IPS-18a (cell line): ENCODE measurements around the gene SULF2.

ENCODE experiments used
- H3K27ac ChIP-seq: one replicate; pipeline ENCODE4 v1.5.1; 2013; ENCODE audit warnings: low read length
- H3K27me3 ChIP-seq: one replicate; pipeline ENCODE4 v1.6.1; 2013; ENCODE audit warnings: mild to moderate bottlenecking, low read length; ENCODE audit not compliant: control insufficient read depth, insufficient read depth
- H3K36me3 ChIP-seq: one replicate; pipeline ENCODE4 v1.6.1; 2013; ENCODE audit warnings: low read depth, low read length; ENCODE audit not compliant: control insufficient read depth
- H3K4me1 ChIP-seq: one replicate; pipeline ENCODE4 v1.6.1; 2013; ENCODE audit warnings: low read depth, low read length; ENCODE audit not compliant: control insufficient read depth
- H3K4me3 ChIP-seq: one replicate; pipeline ENCODE4 v1.5.1; 2013; ENCODE audit warnings: low read length
- H3K9ac ChIP-seq: one replicate; pipeline ENCODE4 v1.6.1; 2013; ENCODE audit warnings: mild to moderate bottlenecking, low read length, moderate library complexity
- H3K9me3 ChIP-seq: one replicate; pipeline ENCODE4 v1.6.1; 2013; ENCODE audit warnings: low read depth, low read length; ENCODE audit not compliant: control insufficient read depth

The SULF2 gene

DNA sequence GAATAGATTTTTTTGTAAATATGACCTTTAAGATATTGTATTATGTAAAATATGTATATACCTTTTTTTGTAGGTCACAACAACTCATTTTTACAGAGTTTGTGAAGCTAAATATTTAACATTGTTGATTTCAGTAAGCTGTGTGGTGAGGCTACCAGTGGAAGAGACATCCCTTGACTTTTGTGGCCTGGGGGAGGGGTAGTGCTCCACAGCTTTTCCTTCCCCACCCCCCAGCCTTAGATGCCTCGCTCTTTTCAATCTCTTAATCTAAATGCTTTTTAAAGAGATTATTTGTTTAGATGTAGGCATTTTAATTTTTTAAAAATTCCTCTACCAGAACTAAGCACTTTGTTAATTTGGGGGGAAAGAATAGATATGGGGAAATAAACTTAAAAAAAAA, 130.9 kb downstream of the SULF2 start:
- H3K9me3 ChIP-seq: no peaks in the 10 kb centered on the region
- H3K27me3 ChIP-seq: no peaks in the 10 kb centered on the region
- no peak overlapping the region for H3K27ac ChIP-seq
- H3K9ac ChIP-seq: no peak overlapping the region
- peaks cover 29% of the 10 kb centered on the region for H3K4me1 ChIP-seq
- peaks cover 38% of the 10 kb centered on the region for H3K36me3 ChIP-seq
- peak overlapping the region; percentile 29 for H3K4me3 ChIP-seq

DNA sequence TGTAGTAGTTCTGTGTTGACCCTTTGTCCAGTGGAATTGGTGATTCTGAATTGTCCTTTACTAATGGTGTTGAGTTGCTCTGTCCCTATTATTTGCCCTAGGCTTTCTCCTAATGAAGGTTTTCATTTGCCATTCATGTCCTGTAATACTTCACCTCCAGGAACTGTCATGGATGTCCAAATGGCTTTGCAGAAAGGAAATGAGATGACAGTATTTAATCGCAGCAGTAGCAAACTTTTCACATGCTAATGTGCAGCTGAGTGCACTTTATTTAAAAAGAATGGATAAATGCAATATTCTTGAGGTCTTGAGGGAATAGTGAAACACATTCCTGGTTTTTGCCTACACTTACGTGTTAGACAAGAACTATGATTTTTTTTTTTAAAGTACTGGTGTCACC, 131.4 kb downstream of the SULF2 start:
- H3K9me3 ChIP-seq: no peaks in the 10 kb centered on the region
- H3K4me3 ChIP-seq: peak overlapping the region; percentile 29
- no peak overlapping the region for H3K27ac ChIP-seq
- no peak overlapping the region for H3K9ac ChIP-seq
- H3K4me1 ChIP-seq: peaks cover 34% of the 10 kb centered on the region
- no peaks in the 10 kb centered on the region for H3K27me3 ChIP-seq
- H3K36me3 ChIP-seq: peaks cover 38% of the 10 kb centered on the region

DNA sequence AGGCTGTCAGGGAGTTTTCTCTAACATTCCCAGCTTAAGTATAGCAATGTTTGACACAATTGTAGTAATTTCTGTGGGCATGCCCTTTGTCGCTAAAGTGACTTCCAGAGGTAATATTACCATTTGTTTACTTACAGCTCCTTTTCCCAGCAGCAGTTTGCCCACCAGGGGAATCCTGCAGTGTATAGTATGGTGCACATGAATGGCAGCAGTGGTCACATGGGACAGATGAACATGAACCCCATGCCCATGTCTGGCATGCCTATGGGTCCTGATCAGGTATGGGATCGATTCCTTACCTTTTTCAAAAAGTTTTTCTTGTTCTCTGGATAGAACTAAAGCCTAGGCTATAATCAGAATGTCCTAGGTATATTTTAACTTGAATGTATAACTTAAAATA, 132.5 kb downstream of the SULF2 start:
- no peaks in the 10 kb centered on the region for H3K27me3 ChIP-seq
- H3K36me3 ChIP-seq: peaks cover 31% of the 10 kb centered on the region
- no peaks in the 10 kb centered on the region for H3K9me3 ChIP-seq
- no peak overlapping the region for H3K4me3 ChIP-seq
- no peak overlapping the region for H3K27ac ChIP-seq
- H3K9ac ChIP-seq: no peak overlapping the region
- peaks cover 42% of the 10 kb centered on the region for H3K4me1 ChIP-seq

DNA sequence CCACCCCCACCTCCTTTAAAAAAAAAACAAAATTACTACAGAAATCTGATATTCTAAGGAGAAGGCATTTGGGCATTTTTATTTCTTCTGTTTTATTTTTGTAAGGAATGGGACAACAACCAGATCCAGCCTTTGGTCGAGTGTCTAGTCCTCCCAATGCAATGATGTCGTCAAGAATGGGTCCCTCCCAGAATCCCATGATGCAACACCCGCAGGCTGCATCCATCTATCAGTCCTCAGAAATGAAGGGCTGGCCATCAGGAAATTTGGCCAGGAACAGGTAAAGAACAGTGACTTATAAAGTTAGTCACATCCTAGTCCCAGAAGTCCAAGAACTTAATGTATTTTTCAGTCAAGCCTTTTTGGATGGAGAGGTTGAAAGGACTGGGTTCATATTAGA, 133.0 kb downstream of the SULF2 start:
- no peak overlapping the region for H3K27ac ChIP-seq
- H3K27me3 ChIP-seq: no peaks in the 10 kb centered on the region
- no peak overlapping the region for H3K9ac ChIP-seq
- peaks cover 30% of the 10 kb centered on the region for H3K36me3 ChIP-seq
- no peak overlapping the region for H3K4me3 ChIP-seq
- no peaks in the 10 kb centered on the region for H3K9me3 ChIP-seq
- peaks cover 42% of the 10 kb centered on the region for H3K4me1 ChIP-seq

DNA sequence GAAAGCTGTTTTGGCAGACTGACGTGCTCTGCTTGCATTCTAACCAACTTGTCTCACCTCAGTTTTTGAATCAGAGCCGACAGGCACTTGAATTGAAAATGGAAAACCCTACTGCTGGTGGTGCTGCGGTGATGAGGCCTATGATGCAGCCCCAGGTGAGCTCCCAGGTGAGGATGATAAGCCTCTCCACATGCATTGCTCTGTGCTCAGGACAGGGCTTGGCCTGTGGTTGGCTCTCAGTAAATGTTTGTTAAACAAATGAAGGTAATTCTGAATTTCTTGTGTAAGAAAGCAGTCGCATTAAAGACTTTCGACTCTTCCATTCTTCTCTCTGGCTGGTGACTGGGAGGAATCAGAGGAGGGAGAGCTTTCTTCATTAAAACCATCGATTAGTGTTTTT, 136.3 kb downstream of the SULF2 start:
- H3K9ac ChIP-seq: peak overlapping the region; percentile 28
- H3K9me3 ChIP-seq: no peaks in the 10 kb centered on the region
- H3K36me3 ChIP-seq: peaks cover 30% of the 10 kb centered on the region
- H3K4me3 ChIP-seq: no peak overlapping the region
- H3K27ac ChIP-seq: peak overlapping the region; percentile 32
- H3K27me3 ChIP-seq: no peaks in the 10 kb centered on the region
- peaks cover 27% of the 10 kb centered on the region for H3K4me1 ChIP-seq

DNA sequence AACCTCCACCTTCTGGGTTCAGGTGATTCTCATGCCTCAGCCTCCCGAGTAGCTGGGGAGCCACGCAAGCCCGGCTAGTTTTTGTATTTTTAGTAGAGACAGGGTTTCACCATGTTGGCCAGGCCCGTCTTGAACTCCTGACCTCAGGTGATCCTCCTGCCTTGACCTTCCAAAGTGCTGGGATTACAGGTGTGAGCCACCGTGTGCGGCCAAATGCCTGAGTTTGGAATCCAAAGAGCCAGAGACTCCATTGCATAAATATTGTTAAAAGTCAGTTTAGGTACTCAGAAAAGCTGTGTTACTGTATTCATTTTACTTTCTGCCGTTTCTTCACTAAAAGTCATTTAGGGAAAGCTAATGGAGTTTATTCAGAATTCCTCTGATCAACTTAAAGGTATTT, 137.3 kb downstream of the SULF2 start:
- Histone ChIP-seq H3K4me1 (peaks cover 19% of the 10 kb centered on the region), H3K27ac (no peak overlapping the region), H3K4me3 (no peak overlapping the region), H3K9me3 (no peaks in the 10 kb centered on the region), H3K36me3 (peaks cover 21% of the 10 kb centered on the region), H3K9ac (no peak overlapping the region), H3K27me3 (no peaks in the 10 kb centered on the region)

DNA sequence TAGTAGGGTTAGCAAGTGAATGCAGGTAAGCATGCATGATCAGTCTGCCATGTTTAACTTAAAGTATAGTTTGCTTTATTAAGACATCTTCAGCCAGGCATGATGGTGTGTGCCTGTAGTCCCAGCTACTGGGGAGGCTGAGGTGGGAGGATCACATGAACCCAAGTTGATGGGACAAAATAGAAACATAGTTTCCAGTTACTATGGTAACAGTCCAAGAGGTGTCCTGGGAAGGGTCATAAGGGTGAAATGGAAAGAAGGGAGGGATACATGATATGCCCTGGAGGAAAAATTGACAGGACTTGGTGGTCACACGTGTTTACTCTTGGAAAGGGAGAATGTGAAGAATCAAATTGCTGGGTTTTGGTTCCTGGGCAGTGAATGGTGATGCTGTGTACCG, 139.6 kb downstream of the SULF2 start:
- no peak overlapping the region for H3K4me3 ChIP-seq
- no peak overlapping the region for H3K27ac ChIP-seq
- H3K9me3 ChIP-seq: no peaks in the 10 kb centered on the region
- peaks cover 19% of the 10 kb centered on the region for H3K4me1 ChIP-seq
- no peaks in the 10 kb centered on the region for H3K27me3 ChIP-seq
- no peak overlapping the region for H3K9ac ChIP-seq
- H3K36me3 ChIP-seq: peaks cover 18% of the 10 kb centered on the region

DNA sequence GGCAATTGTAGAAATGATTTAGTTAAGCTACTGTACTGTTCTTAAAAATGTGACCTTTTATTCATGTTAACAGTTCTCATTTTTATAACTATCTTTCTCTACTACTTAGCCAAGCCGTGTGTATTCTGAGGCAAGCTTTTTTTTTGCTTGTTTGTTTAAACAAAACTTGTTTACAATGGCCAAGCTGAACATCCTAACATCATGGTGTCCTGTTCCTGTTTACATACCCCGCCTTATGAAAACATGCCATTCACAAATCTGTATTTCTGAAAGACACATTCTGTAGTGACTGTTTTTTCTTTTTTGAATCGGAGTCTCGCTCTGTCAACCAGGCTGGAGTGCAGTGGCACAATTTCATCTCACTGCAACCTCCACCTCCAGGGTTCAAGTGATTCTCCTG, 142.7 kb downstream of the SULF2 start:
- Histone ChIP-seq H3K36me3 (peaks cover 40% of the 10 kb centered on the region), H3K9me3 (no peaks in the 10 kb centered on the region), H3K27me3 (no peaks in the 10 kb centered on the region), H3K4me3 (no peak overlapping the region), H3K27ac (no peak overlapping the region), H3K4me1 (no peaks in the 10 kb centered on the region), H3K9ac (no peak overlapping the region)

DNA sequence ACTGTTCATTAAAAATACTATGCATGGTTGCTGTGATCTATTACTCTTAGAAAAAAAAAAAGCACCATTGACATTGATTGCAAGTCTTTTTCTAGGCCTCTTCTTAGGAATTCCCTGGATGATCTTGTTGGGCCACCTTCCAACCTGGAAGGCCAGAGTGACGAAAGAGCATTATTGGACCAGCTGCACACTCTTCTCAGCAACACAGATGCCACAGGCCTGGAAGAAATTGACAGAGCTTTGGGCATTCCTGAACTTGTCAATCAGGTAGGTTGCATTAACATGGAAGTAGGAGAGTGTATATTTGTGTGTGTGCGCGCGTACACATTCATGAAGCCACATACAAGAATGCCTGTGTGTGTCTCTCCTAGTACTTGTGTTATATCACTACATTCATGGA, 143.2 kb downstream of the SULF2 start:
- Histone ChIP-seq H3K4me1 (no peaks in the 10 kb centered on the region), H3K36me3 (peaks cover 39% of the 10 kb centered on the region), H3K4me3 (no peak overlapping the region), H3K27me3 (no peaks in the 10 kb centered on the region), H3K27ac (no peak overlapping the region), H3K9me3 (no peaks in the 10 kb centered on the region), H3K9ac (no peak overlapping the region)

DNA sequence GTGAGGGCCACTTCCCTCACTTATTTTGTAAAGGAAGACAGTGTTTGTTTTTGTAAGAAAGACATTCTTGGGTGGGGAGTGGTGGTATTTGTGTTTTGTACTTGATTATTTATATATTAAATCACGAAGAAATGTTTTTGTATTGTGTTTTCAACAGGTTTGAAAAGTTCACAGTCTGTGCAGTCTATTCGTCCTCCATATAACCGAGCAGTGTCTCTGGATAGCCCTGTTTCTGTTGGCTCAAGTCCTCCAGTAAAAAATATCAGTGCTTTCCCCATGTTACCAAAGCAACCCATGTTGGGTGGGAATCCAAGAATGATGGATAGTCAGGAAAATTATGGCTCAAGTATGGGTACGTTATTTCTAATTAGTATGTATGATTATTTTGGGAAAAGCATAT, 146.4 kb downstream of the SULF2 start:
- Histone ChIP-seq H3K9ac (no peak overlapping the region), H3K36me3 (peaks cover 57% of the 10 kb centered on the region), H3K9me3 (no peaks in the 10 kb centered on the region), H3K4me1 (no peaks in the 10 kb centered on the region), H3K4me3 (no peak overlapping the region), H3K27ac (no peak overlapping the region), H3K27me3 (no peaks in the 10 kb centered on the region)

DNA sequence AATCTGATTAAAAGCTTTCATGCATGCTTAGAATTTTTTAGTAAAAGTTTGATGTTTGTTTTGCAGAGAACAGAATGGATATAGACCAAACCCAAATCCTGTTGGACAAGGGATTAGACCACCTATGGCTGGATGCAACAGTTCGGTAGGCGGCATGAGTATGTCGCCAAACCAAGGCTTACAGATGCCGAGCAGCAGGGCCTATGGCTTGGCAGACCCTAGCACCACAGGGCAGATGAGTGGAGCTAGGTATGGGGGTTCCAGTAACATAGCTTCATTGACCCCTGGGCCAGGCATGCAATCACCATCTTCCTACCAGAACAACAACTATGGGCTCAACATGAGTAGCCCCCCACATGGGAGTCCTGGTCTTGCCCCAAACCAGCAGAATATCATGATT, 150.0 kb downstream of the SULF2 start:
- Histone ChIP-seq H3K36me3 (peaks cover 57% of the 10 kb centered on the region), H3K4me3 (no peak overlapping the region), H3K4me1 (no peaks in the 10 kb centered on the region), H3K27ac (no peak overlapping the region), H3K9me3 (no peaks in the 10 kb centered on the region), H3K27me3 (no peaks in the 10 kb centered on the region), H3K9ac (no peak overlapping the region)

DNA sequence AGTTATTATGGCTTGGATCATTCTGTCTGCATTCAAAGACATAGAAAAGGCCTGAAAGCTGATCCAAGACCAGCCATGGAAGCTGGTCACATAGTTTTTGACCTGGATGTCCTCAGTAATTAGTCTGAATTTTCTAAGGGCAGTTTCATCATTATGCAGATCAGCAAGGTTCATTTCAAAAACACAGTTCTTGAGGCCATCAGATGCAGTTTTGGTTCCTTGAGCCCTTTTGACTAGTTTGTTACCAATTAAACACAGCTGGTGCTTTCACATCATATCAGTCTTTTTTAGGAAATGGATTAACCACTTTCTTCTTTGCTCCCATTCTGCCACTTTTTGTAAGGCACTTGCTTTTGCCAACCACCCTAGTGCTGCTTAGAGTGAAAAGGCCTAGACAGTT, 154.2 kb downstream of the SULF2 start:
- Histone ChIP-seq H3K27me3 (no peaks in the 10 kb centered on the region), H3K9ac (no peak overlapping the region), H3K4me3 (no peak overlapping the region), H3K4me1 (no peaks in the 10 kb centered on the region), H3K36me3 (peaks cover 38% of the 10 kb centered on the region), H3K9me3 (no peaks in the 10 kb centered on the region), H3K27ac (no peak overlapping the region)
